NCI-H774 (cell line): Measurements from ENCODE around the gene KIF13A.

Source experiments
- DNase-seq: peaks from one replicate; lab custom pipeline; 2025; lab: John Stamatoyannopoulos, UW

KIF13A gene

GRCh38 chr6:17721671-17722070, 265.8 kb downstream of the KIF13A start:
- no peak for DNase-seq

GRCh38 chr6:17719323-17720041, 268.0 kb downstream of the KIF13A start:
- DNase-seq = peak; percentile 9

GRCh38 chr6:17716221-17716620, 271.2 kb downstream of the KIF13A start:
- DNase-seq = no peak

GRCh38 chr6:17714879-17715851, 272.3 kb downstream of the KIF13A start:
- no peak for DNase-seq

DNA sequence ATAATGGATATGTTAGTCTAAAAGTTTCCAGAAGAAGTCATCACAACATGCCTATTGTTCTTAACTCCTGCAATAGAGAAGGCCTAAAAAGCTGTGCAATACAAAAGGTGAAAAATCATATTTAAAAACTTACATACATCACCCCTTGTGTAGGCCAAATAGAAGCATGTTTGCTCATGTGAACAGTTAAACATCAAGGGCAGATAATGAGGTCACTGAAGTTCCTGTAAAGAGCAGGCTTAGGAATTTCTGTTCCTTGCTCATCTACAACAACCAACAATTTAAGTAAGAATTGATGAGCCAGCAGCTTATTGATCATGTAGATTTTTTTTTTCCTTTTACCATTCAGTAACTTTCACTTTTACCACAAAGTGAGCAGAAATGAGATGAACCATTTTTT, 273.3 kb downstream of the KIF13A start:
- no peak for DNase-seq

DNA sequence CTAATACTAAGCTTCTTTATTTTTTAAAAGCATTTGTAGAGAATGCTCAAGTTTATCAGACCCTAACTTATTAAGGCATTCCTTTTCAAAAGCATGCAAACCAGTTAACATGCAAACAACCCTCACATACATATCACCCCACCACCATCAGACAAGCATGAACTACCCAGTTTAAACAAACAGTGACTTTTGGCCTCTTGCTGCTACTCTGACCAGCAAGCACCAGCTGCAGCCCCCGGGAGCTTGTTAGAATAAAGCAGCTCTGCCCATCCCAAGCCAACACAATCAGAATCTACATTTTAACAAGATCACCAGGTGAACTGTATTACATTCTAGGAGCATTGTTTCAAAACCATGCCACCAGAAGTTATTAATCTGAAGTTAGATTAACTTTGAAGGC, 274.9 kb downstream of the KIF13A start:
- DNase-seq = no peak

DNA sequence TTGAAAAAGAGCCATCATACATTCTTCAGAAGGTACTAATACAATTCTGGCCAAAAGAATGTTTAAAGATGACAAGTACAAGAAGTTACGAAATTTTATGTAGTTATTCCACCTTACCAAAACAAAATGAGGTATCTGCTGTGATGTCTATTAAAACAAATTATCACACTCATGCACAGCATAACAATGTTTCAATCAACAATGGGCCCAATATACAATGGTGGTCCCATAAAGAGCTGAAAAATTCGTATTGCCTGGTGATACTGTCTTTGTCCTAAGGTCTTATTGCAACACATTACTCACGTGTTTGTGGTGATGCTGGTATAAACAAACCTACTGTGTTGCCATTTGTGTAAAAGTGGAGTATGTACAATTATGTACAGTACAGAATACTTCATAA, 277.1 kb downstream of the KIF13A start:
- no peak for DNase-seq

DNA sequence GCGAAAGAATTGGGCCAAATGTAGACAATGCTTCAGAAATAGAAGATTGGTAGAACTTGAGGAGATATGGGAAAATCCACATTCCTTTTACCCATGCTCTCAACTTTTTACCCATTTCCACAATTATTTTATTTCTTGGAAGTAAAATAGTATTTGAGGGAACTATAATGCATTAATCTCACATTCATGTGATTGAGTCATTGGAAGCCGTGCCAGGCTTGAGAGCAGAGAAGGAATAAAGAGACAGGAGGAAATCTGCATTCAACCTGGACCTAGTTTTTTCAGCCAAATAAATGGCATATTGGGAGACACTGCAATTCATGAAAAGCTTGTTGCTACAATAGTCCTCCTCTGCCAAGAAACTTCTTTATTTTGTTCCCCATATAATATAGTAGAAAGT, 278.0 kb downstream of the KIF13A start:
- DNase-seq = no peak
